NCI-H526 (cell line): ENCODE results near the gene ABHD14A.
A peak's percentile ranks its signal among the peaks of the same experiment; 100 is the strongest.

ENCODE experiments used
- DNase-seq, 2 experiments: peaks; one replicate each; lab custom pipeline; 2025; lab: John Stamatoyannopoulos, UW

The ABHD14A gene

DNA sequence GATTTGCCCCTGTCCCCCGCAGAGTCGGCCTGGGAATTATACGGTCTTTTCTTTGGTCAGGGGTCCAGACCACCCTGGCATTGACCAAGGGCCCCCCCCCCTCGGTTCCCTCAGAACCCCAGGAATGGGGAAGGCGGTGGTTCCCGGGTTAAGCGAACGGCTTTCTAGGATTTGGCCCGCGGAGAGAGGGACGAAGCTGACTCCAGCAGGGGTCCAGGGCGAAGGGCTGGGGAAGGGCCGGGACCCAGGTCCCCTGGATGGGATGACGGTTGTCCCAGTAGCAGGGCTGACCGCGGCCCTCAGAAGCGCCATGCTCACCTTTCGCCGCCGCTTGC is 33.4 kb upstream of the ABHD14A start:
- no peak for DNase-seq

DNA sequence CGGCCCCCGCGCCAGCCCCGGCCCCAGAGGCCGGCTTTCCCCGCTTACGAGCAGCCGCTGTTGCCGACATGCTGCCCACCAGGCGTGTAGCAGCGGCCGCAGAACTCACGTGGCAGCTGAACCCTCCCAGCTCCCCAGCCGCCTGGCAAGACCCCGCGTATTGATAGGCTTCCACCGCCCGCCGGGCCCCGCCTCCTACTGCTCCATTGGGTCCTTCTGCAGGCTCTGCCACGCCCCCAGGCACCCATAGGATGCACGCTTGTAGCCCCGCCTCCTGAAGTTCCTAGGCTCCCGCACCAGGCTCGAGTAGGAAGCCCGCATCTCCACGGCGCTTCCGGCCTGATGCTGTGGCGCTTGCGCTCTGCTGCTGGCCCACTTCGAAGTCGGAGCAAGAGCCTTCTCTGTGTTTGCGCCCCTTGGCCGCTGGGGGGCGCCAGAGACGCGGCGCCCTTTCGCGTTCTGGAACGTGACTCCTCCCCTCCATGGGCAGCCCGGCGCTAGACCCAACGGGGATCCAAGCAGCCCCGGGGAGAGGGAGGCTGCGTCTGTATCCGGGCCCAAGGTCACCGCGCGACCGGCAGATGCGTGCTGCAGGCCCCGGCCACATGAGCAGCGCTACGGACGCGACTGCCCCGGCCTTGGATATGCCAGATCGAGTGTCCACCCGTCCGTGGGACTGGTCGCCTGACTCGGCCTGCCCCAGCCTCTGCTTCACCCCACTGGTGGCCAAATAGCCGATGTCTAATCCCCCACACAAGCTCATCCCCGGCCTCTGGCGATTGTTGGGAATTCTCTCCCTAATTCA is 32.9 kb upstream of the ABHD14A start, which contains the start of the genes PARP3 and RRP9:
Gene PARP3, plus strand, starts transcription at position 566 of the 805 bp plus-strand sequence. CDS start 993 bp downstream, outside the sequence.
Gene RRP9, minus strand, starts transcription at position 107 of the 805 bp plus-strand sequence. Its CDS starts 37 bp downstream, at position 70.
- DNase-seq = peak; percentile 98 to 100

DNA sequence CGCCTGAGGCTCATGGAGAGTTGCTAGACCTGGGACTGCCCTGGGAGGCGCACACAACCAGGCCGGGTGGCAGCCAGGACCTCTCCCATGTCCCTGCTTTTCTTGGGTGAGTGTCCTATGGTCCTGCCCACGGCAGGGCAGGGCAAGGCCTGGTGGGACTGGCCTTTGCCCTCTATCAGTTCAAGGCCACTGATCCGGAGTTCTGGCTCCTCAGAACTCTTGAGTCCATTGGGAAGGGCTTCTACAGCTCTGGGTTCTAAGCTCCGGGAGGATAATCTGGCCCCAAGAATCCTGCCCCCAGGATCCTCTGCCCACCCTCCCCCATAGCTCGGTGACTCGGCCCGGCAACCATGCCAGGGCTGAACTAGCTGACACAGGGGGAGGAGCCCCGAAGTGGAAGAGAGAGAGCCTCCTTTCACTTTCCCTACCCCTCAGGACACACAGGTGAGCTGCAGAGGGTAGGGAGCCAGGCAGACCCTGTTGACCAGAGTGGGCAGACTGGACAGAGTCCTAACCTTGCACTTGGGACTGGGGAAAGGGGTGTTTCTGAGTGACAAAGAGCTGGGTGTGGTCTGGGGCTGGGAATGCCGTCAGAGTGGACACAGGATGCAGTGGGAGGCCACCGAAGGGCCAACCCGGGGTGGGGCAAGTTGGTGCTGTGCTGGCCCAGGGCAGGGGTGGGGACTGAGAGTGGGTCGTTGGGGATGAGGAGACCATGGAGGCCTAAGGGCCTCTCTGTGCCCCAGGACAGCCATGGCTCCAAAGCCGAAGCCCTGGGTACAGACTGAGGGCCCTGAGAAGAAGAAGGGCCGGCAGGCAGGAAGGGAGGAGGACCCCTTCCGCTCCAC is 32.0 kb upstream of the ABHD14A start:
- no peak for DNase-seq

DNA sequence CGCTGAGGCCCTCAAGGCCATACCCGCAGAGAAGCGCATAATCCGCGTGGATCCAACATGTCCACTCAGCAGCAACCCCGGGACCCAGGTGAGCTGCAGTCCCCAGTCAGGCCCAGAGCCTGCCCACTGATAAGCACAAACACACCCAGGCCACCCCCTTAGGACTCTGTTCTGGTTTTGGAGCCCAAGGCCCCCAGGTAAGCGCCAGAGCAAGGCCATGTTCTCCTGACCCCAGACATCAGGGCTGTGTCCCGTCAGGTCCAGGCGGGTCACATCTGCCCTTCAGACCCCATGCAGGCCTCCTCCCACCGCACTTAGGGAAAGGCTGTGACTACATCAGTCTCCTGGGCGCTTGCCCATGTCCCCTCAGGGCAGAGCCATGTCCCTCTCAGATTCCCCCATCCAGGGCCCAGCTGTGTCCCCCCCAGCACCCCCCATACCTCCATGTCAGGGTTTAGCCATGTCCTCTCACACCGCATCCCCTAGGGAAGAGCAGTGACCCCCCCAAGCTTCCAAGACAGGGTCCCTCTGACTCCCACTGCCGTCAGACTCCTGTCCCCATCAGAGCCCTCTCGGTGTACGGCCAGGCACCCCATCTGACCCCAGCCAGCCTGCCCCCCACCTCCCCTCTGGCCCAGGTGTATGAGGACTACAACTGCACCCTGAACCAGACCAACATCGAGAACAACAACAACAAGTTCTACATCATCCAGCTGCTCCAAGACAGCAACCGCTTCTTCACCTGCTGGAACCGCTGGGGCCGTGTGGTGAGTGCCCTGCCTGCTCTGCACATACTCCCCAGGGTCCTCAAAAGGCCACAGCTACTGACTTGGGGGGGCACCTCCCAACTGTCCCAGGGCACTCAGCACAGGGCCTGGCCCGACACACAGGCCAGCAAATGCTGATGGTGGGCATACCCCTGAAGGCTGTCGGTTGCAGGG is 31.1 kb upstream of the ABHD14A start:
- DNase-seq = no peak

GRCh38 chr3:51944451-51945021 is 30.3 kb upstream of the ABHD14A start:
- no peak for DNase-seq

DNA sequence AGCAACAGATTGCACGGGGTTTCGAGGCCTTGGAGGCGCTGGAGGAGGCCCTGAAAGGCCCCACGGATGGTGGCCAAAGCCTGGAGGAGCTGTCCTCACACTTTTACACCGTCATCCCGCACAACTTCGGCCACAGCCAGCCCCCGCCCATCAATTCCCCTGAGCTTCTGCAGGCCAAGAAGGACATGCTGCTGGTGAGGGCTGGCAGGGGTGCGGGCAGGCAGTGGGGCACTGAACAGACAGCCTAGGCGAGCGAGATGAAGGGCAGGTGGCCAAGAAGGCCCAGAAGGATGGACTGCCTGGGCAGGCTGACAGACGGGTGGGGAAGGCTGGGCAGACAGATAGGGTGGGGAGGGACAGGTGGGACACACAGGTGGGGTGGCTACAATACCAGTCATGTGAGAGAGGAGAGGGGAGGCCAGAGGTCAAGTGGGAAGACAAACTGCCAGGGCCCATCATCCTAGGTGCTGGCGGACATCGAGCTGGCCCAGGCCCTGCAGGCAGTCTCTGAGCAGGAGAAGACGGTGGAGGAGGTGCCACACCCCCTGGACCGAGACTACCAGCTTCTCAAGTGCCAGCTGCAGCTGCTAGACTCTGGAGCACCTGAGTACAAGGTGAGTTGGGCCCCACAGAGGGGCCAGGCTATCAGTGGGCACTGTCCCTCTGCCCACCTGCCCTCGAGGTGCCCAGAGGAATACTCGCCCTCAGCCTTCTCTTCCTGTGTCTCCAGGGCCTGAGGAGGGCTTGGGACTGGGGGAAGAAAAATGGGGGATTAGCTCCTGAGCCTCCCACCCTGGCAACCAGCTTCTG is 29.6 kb upstream of the ABHD14A start:
- DNase-seq = no peak

- DNase-seq = no peak
These were observed 28.7 kb upstream of the ABHD14A start for GRCh38 chr3:51945926-51946705.

DNA sequence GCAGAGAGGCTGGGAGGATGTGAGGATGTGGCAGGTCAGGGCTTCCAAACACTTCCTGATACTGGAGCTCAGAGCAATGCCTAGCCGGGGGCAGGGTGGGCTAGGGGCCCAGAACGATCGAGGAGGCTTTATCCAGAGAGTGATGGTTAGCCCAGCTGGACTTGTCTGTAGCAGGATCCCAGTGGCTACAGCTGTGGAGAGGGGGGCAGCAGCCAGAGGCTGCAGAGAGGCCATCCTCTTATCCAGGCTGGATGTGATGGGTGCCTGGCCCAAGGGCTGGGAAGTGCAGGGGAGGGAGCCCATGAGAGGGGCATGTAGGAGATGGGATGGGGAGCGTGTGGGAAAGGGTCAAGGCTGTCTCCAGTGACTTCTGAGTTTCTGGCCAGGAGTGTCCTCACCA is 28.1 kb upstream of the ABHD14A start:
- no peak for DNase-seq

DNA sequence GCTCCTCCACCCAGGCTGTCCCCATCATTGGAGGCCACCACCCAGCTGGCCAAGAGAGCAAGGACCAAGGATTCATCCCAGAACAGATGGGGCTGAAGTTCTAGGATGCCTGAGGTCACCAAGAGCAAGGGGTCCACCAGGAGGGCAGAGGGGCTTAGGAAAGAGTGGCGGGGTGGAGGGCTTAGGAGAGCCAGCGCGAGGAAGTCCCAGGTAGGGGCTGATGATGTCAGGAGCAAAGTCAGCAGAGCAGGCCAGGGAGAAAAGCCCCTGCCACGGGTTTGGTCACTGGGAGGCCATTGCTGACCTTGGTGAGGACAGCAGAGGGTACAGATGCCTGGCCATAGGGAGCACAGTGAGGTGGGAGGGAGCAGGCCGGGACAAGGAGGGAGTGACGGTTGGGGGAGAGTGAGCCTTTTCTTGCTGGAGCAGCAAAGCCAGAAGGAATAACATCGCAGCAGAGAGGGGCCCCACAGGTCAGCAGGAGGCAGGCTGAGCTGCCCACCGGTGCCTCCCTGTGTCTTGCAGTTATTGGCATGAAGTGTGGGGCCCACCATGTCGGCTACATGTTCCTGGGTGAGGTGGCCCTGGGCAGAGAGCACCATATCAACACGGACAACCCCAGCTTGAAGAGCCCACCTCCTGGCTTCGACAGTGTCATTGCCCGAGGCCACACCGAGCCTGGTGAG is 27.5 kb upstream of the ABHD14A start:
- no peak for DNase-seq

- DNase-seq = no peak
These were observed 26.8 kb upstream of the ABHD14A start for GRCh38 chr3:51948016-51948580.

DNA sequence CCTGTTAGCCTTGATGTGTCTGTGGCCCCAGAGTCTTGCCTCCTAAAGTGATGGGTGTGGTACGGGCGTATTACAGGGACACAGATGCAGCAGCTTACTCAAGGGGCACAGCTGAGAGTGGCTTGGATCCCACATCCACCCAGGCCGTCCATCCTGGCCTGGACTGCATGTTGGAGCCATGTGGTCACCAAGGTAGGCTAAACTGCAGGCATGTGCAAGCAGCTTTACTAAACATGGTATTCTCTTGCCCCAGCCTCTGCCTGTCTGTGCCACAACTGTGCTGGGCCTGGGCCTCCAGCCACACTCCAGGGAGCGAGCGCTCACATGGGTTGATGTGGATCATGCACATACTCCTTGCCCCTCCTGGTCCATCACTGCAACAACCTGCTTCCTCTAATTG is 25.7 kb upstream of the ABHD14A start:
- no peak for DNase-seq

DNA sequence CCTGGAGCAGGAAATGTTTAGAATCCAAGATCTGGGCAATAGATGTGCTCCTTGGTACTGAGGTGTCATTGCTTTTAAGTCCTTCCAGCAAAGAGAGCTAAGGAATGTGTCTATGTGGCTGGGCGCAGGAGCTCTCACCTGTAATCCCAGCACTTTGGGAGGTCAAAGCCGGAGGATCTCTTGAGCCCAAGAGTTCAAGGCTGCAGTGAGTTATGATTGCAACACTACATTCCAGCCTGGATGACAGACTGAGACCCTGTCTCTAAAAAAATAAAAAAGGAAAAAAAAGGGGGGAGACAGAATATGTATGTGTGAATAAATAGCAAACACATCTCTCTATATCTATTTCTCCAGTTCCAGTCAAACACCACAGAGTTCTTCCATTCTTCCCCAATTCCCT is 24.0 kb upstream of the ABHD14A start:
- DNase-seq = no peak

GRCh38 chr3:51953445-51953844 is 21.4 kb upstream of the ABHD14A start:
- no peak for DNase-seq

DNA sequence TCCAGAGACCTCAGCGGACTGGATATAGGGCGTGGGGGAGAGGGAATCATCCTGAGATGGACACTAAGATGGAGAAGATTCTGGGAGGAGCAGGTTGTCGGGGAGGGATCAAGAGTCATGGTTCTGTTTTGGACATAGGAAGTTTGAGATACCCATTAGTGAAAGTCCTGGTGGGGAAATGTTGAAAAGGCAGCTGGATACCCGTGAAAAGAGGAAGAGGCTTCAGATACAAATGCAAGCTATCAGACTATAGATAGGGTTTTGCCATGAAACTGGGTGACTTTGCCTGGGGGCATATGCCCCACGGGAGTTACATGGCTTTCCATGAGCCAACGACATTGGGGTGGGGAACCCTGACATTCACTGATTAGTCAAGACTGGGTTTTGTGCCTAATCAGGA is 20.8 kb upstream of the ABHD14A start:
- DNase-seq = no peak

DNA sequence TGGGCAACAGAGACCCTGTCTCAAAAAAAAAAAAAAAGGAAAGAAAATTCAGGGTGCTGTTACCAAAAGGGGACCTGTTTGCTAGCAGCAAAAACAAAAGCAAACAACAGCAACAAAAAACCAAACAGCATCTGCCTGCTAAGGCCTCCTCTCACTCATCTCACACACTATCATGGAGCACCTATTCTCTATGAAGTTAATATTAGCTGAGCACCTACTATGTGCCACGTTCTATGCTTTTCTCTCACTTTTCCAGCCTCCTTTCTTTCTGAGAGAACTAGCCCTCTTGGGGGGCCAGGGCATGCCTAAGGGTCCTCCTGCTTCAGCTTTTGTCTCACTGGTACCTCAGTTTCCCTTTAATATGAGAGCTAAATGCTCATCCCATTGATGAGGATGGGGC is 20.2 kb upstream of the ABHD14A start:
- DNase-seq = no peak

- DNase-seq = no peak
These were observed 19.5 kb upstream of the ABHD14A start, which contains the start of gene GPR62 for GRCh38 chr3:51955175-51955892. Gene GPR62 (plus strand): TSS chr3:51955381. CDS start chr3:51955653, 272 bp downstream.

- DNase-seq = peak in 1 of 2 experiments; percentile 39
These were observed 18.7 kb upstream of the ABHD14A start for GRCh38 chr3:51955893-51956770.
